HG03469 (cell line): ENCODE measurements around the gene CLCNKA.
"Not testable (repeated sequence)": the region's sequence is repeated elsewhere in the genome, so short reads cannot be mapped to it uniquely, and the experiment has no call there.

Experiments
- ATAC-seq: cut with Tn5 transposase; IDR thresholded peaks from one replicate; pipeline ENCODE4 v1.9.1; 2021; ENCODE audit warnings: mild to moderate bottlenecking, moderate library complexity, moderate number of reproducible peaks; ENCODE audit not compliant: unreplicated experiment

The CLCNKA gene

GRCh38 chr1:16017076-16017460 lies 4.8 kb upstream of the CLCNKA start:
- no peak for ATAC-seq

DNA sequence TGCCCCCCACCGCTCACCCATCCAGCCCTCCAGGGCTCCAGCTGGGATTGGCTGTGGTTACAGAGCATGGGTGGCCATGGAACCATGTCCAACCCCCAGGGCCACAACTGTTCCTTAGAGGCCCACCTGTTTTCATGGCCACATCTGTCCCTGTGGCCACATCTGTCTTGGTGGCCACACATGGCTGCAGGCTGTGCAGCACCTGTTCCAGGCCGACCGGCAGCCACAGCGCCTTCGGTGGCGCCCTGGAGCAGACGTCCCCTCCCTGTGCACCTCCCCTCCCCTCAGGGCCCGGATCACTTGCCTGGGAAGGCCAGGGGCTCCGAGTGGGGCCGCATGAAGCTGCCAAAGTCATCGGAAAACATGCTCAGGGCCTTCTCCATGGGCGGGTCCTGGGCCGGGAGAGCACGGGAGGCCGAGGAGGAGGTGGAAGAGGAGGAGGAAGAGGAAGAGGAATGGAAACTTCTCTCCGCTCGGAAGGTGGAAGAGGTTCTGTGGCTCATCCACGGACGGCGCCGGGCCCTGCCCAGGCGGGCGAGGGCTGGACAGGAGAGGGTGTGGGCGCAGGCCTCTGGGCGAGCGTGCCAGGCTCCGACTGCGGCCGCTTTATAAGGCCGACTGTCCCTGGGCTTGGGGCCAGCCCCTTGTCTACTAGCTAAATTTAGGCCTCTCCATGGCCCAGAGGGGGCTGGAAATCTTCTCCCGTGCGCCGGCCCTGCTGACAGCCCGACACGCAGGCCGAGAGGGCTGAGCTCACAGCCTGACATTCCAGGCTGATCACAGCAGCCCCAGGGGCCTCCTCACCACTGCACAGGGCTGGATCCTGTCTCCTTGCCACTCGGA lies 4.2 kb upstream of the CLCNKA start, which contains the start of gene HSPB7:
Gene HSPB7 (minus strand): TSS at position 583 of the 843 bp plus-strand sequence. CDS start 80 bp downstream, at position 503.
- ATAC-seq = no peak

- ATAC-seq = no peak
These were observed 3.5 kb upstream of the CLCNKA start for GRCh38 chr1:16018308-16018707.

DNA sequence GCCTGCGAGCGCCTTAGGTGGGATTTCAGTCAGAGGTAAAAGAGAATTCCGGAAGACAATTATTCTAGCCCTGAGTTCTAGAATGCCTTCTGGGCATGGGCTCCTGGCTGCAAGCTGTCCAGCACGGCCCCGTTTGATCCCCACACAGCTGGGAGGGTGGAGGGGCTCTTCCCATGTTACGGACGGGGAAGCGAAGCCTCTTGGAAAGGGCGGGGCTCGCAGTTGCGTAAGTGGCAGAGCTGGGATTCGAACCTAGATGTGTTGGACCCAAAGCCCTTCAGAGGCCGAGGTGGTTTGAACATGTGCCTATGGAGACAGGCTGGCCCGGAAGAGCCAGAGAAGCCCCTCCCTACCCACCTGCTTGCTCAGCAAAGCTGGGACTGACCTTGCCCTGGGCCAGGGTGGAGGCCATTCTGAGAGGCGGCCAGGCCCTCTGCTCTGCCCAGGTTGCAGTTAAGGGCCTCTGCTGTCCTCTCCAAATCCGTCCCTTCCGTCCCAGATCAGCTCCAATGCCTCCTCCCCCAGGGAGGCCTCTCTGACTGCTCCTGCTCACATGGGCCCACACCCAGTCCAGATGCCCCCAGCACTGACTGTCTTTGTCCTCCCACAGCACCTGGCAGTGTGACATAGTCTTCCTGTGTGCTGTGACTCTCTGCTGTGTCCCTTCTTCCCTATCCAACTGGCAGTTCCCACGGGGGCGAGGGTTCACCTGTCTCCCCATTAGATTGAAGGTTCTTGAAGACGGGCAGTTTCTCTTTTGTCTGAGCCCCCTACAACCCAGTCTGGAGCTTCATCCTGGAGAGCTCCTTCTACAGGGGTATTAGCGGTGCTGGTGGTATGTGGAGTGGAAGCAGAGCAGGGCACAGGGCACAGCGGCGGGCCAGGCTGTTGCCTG lies 2.8 kb upstream of the CLCNKA start:
- ATAC-seq = no peak

DNA sequence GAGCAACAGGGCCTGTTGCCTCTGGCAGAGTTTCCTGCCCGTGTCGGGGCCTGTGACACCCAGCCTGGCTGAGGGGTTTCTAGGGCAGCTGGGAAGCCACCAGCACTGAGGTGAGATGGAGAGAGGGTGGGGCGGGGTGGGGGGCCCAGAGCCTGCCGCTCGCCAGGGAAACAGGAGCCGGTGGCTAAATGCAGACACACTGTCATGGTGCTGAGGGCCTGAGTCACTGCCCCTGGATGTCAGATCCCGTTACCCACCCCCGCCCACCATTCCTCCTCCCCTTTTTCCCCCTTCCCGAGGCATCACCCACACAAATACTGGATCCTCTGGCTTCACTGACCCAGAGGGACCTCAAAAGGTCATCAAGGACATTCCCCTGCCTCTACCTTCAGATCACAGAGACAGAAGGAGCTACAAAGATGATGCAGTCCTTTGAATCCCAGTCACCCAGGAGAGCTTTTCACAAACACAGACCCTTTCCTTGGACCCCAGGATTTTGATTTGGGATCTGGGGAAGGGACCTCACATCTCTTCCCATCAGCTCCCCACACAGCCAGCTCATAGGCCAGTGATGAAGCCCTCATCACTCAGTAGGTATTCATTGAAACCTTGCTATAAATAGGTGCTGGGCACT lies 2.1 kb upstream of the CLCNKA start:
- no peak for ATAC-seq

- ATAC-seq = no peak
These were observed 1.5 kb upstream of the CLCNKA start for GRCh38 chr1:16020325-16020724.

DNA sequence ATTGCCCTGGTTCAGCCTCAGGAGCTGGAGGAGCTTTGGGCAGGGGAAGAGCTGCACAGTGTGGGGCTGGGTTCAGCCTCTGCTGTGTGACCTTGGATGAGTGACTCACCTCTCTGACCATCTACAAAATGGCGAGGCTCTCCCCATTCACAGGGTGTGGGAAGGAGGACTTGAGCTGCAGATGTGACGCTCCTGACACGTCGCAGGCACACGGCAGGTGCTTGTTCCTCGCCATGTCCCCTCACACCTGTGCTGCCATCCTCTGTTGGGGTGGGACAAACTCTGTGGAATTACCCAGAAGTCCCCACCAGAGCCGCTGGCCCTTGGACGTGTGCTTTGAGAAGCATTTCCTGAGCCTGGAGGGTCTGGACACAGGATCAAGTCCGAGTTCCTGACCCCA lies 958 bp upstream of the CLCNKA start:
- not testable (repeated sequence) for ATAC-seq

GRCh38 chr1:16022393-16022792 lies 557 bp downstream of the CLCNKA start:
- no peak for ATAC-seq

DNA sequence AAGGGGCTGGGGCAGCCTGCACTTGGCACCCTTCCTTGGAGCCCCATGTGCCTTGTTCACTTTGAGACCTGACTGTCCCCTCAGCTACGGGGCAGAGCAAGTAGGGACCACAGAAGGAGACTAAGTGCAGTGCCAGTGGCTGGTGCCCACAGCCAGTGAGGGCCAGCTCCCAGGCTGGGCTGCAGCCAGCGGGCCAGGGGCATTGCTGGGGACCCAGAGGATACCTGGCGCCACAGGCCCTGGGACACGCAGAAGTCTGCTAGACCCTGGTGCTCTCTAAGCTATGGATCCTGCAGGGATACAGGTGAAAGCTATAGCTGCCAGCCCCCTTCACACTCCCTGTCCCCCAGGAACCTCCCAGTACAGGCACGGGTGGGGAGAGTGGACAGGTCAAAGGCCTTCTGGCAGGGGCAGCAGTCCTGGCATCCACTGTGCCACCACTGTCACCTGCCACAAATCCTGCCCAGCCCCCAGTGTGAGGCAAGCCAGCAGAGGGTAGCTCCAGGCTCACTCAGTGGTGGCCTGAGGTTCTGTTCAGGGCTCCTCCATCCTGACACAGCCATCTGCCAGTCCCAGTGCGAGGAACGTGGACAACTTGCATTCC lies 1.3 kb downstream of the CLCNKA start:
- no peak for ATAC-seq

- not testable (repeated sequence) for ATAC-seq
These were observed 4.5 kb downstream of the CLCNKA start for GRCh38 chr1:16026302-16026701.

DNA sequence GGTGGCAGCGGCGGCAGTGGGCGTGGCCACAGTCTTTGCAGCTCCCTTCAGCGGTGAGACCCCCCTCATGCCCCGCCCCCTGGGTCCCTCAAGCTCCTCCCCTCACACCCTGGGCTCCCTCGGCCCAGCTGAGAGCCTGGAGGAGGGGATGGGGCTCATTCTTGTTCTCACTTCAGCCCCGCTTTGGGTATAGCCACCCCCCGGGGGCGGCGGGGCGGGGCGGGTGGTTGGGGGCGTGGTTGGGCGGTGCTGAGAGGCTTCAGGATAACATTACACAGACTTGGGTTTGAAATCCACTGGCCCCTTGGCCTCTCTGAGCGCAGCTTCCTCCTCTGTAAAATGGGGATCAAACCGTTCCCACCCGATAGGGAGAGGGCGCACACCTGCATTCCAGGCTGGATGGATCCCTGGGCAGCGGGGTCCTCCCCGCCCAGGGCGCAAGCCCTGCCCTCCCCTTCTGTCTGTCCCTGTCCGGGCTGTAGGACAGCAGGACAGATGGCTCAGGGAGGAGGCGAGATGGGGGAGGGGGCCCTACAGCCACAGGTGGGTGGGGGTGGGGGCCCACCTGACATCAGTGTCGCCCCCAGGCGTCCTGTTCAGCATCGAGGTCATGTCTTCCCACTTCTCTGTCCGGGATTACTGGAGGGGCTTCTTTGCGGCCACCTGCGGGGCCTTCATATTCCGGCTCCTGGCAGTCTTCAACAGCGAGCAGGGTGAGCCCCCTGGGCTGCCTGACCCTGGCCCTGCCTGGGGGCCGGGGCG lies 5.1 kb downstream of the CLCNKA start:
- no peak for ATAC-seq

GRCh38 chr1:16028237-16029002 lies 6.6 kb downstream of the CLCNKA start:
- no peak for ATAC-seq

GRCh38 chr1:16029003-16029268 lies 7.1 kb downstream of the CLCNKA start:
- ATAC-seq = not testable (repeated sequence)

- ATAC-seq = no peak
These were observed 7.5 kb downstream of the CLCNKA start for GRCh38 chr1:16029288-16029687.

- ATAC-seq = no peak
These were observed 9.7 kb downstream of the CLCNKA start for GRCh38 chr1:16031551-16031950.

DNA sequence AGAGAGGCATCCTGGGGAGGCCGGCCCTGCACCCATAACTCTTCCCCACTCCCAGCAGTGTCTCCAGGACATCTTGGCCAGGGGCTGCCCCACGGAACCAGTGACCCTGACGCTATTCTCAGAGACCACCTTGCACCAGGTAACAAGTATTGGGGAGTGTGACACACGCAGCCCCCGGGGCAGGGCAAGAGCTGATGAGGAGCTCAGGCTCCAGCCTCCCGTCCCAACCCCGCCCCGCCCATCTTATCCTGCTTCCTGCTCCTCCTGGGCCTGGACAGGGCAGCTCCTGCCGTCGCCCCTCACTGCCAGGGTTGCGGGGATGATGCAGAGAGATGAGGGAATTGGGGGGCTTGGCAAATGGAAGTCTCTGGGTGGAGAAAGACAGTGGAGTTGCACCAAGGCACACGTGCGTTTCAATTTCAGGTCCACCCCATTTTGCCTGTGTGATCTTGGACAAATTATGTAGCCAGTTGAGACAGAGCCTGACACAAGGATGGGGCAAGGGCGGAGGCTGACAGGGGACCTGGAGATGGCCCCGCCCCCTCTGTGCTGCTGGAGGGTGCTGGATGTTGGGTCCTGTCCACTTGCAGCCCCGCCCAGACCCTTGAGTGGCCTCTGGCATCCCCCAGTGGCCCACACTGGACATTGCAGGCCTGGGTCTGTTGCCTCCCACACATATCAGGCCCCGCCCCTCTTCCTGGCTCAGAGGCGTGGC lies 10.7 kb downstream of the CLCNKA start:
- ATAC-seq = no peak

DNA sequence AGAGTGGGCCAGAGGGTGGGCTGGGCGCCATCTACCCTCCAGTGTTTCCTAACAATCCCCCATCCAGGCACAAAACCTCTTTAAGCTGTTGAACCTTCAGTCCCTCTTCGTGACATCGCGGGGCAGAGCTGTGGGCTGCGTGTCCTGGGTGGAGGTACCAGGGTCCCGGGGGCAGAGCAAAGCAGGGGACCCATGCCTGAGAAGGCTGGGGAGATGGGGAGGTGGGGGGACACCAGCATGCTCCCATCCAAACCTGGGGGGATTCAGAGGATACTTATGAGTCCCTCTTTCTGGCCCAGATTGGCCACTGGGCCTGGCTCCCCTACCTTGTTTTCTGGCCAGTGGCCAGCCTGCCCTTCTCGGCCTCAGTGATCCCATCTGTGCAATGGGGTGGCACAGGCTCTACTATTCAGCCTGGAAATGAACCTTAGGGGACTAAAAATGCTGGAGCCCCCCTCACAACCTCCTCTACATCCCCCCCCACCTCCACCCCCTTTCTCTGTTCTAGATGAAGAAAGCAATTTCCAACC lies 11.3 kb downstream of the CLCNKA start:
- ATAC-seq = not testable (repeated sequence)

GRCh38 chr1:16036461-16036860 lies 14.6 kb downstream of the CLCNKA start:
- not testable (repeated sequence) for ATAC-seq

- no peak for ATAC-seq
These were observed 16.7 kb downstream of the CLCNKA start for GRCh38 chr1:16038620-16038912.
